C4-2B (cell line): ENCODE data around the gene PTPRQ.

ENCODE experiments used
- ZFX ChIP-seq: fragments of 450-650 bp; IDR thresholded peaks from 2 replicates; pipeline ENCODE4 v1.6.1; 2017
- TF ChIP-seq, protein P1 (sequence below): fragments of 450-650 bp; conservative IDR thresholded peaks from 2 replicates; pipeline ENCODE4 v1.5.1; 2017; ENCODE audit warnings: mild to moderate bottlenecking

- TF ChIP-seq, protein P1, sequence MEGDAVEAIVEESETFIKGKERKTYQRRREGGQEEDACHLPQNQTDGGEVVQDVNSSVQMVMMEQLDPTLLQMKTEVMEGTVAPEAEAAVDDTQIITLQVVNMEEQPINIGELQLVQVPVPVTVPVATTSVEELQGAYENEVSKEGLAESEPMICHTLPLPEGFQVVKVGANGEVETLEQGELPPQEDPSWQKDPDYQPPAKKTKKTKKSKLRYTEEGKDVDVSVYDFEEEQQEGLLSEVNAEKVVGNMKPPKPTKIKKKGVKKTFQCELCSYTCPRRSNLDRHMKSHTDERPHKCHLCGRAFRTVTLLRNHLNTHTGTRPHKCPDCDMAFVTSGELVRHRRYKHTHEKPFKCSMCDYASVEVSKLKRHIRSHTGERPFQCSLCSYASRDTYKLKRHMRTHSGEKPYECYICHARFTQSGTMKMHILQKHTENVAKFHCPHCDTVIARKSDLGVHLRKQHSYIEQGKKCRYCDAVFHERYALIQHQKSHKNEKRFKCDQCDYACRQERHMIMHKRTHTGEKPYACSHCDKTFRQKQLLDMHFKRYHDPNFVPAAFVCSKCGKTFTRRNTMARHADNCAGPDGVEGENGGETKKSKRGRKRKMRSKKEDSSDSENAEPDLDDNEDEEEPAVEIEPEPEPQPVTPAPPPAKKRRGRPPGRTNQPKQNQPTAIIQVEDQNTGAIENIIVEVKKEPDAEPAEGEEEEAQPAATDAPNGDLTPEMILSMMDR = no peak
- no peak for TF ChIP-seq ZFX
These were observed 270.0 kb downstream of the PTPRQ start for GRCh38 chr12:80714055-80714454.
